ENCODE measurements around the gene KANSL1. TPM values are rescaled to one million over a fixed set of nuclear protein-coding genes. Genes with fewer than 3 reads are reported as not detected.
"Not testable (repeated sequence)": the region's sequence is repeated elsewhere in the genome, so short reads cannot be mapped to it uniquely, and the experiment has no call there.

KANSL1 gene
- total RNA-seq, 1 donor from 2014 or later, result 61.4 TPM

DNA sequence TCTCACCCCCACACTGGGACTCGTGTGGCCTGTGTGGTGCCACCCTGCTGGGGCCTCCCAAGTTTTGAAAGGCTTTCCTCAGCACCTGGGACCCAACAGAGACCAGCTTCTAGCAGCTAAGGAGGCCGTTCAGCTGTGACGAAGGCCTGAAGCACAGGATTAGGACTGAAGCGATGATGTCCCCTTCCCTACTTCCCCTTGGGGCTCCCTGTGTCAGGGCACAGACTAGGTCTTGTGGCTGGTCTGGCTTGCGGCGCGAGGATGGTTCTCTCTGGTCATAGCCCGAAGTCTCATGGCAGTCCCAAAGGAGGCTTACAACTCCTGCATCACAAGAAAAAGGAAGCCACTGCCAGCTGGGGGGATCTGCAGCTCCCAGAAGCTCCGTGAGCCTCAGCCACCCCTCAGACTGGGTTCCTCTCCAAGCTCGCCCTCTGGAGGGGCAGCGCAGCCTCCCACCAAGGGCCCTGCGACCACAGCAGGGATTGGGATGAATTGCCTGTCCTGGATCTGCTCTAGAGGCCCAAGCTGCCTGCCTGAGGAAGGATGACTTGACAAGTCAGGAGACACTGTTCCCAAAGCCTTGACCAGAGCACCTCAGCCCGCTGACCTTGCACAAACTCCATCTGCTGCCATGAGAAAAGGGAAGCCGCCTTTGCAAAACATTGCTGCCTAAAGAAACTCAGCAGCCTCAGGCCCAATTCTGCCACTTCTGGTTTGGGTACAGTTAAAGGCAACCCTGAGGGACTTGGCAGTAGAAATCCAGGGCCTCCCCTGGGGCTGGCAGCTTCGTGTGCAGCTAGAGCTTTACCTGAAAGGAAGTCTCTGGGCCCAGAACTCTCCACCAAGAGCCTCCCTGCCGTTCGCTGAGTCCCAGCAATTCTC, 166.8 kb downstream of the KANSL1 start:
- DNase-seq (ENCODE audit: low spot score), result no peak
- Mint-ChIP-seq H3K9me3 (ENCODE audit: low read depth) (no peaks in the 10 kb centered on the region), H3K27me3 (ENCODE audit: low read depth) (no peaks in the 10 kb centered on the region), H3K4me3 (ENCODE audit: unreplicated experiment) (no peak overlapping the region), H3K4me1 (ENCODE audit: low read depth) (peaks cover 6% of the 10 kb centered on the region), H3K36me3 (ENCODE audit: low read depth) (peaks cover 32% of the 10 kb centered on the region), H3K27ac (ENCODE audit: unreplicated experiment) (no peak overlapping the region)
- TF ChIP-seq, protein P1, sequence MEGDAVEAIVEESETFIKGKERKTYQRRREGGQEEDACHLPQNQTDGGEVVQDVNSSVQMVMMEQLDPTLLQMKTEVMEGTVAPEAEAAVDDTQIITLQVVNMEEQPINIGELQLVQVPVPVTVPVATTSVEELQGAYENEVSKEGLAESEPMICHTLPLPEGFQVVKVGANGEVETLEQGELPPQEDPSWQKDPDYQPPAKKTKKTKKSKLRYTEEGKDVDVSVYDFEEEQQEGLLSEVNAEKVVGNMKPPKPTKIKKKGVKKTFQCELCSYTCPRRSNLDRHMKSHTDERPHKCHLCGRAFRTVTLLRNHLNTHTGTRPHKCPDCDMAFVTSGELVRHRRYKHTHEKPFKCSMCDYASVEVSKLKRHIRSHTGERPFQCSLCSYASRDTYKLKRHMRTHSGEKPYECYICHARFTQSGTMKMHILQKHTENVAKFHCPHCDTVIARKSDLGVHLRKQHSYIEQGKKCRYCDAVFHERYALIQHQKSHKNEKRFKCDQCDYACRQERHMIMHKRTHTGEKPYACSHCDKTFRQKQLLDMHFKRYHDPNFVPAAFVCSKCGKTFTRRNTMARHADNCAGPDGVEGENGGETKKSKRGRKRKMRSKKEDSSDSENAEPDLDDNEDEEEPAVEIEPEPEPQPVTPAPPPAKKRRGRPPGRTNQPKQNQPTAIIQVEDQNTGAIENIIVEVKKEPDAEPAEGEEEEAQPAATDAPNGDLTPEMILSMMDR (IDR thresholded peaks at IDR 0.05), result no peak

DNA sequence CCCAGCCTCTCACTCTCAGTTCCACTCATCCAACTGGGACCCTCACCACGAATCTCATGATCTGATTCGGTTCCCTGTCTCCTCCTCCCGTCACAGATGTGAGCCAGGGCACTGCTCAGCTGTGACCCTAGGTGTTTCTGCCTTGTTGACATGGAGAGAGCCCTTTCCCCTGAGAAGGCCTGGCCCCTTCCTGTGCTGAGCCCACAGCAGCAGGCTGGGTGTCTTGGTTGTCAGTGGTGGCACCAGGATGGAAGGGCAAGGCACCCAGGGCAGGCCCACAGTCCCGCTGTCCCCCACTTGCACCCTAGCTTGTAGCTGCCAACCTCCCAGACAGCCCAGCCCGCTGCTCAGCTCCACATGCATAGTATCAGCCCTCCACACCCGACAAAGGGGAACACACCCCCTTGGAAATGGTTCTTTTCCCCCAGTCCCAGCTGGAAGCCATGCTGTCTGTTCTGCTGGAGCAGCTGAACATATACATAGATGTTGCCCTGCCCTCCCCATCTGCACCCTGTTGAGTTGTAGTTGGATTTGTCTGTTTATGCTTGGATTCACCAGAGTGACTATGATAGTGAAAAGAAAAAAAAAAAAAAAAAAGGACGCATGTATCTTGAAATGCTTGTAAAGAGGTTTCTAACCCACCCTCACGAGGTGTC, 167.6 kb downstream of the KANSL1 start:
- DNase-seq (ENCODE audit: low spot score), result no peak

DNA sequence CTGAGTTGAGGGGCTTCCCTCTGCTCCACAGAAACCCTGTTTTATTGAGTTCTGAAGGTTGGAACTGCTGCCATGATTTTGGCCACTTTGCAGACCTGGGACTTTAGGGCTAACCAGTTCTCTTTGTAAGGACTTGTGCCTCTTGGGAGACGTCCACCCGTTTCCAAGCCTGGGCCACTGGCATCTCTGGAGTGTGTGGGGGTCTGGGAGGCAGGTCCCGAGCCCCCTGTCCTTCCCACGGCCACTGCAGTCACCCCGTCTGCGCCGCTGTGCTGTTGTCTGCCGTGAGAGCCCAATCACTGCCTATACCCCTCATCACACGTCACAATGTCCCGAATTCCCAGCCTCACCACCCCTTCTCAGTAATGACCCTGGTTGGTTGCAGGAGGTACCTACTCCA, 168.2 kb downstream of the KANSL1 start:
- peaks cover 6% of the 10 kb centered on the region for H3K4me1 Mint-ChIP-seq (ENCODE audit: low read depth)
- H3K9me3 Mint-ChIP-seq (ENCODE audit: low read depth), result no peaks in the 10 kb centered on the region
- H3K36me3 Mint-ChIP-seq (ENCODE audit: low read depth), result peaks cover 19% of the 10 kb centered on the region
- TF ChIP-seq, protein P1 (IDR thresholded peaks at IDR 0.05), result no peak
- no peaks in the 10 kb centered on the region for H3K27me3 Mint-ChIP-seq (ENCODE audit: low read depth)
- H3K4me3 Mint-ChIP-seq (ENCODE audit: unreplicated experiment), result no peak overlapping the region
- DNase-seq (ENCODE audit: low spot score), result no peak
- H3K27ac Mint-ChIP-seq (ENCODE audit: unreplicated experiment), result no peak overlapping the region

More for the DNA sequence above, 167.6 kb downstream of the KANSL1 start:
- Mint-ChIP-seq H3K9me3 (ENCODE audit: low read depth) (no peaks in the 10 kb centered on the region), H3K4me3 (ENCODE audit: unreplicated experiment) (no peak overlapping the region), H3K27ac (ENCODE audit: unreplicated experiment) (no peak overlapping the region), H3K36me3 (ENCODE audit: low read depth) (peaks cover 25% of the 10 kb centered on the region), H3K4me1 (ENCODE audit: low read depth) (peaks cover 6% of the 10 kb centered on the region), H3K27me3 (ENCODE audit: low read depth) (no peaks in the 10 kb centered on the region)
- TF ChIP-seq, protein P1 (IDR thresholded peaks at IDR 0.05), result no peak

DNA sequence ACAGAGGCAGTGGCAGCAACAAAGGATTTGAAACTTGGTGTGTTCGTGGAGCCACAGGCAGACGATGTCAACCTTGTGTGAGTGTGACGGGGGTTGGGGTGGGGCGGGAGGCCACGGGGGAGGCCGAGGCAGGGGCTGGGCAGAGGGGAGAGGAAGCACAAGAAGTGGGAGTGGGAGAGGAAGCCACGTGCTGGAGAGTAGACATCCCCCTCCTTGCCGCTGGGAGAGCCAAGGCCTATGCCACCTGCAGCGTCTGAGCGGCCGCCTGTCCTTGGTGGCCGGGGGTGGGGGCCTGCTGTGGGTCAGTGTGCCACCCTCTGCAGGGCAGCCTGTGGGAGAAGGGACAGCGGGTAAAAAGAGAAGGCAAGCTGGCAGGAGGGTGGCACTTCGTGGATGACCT, 168.6 kb downstream of the KANSL1 start:
- DNase-seq (ENCODE audit: low spot score), result no peak
- peaks cover 6% of the 10 kb centered on the region for H3K4me1 Mint-ChIP-seq (ENCODE audit: low read depth)
- H3K4me3 Mint-ChIP-seq (ENCODE audit: unreplicated experiment), result no peak overlapping the region
- TF ChIP-seq, protein P1 (IDR thresholded peaks at IDR 0.05), result no peak
- no peak overlapping the region for H3K27ac Mint-ChIP-seq (ENCODE audit: unreplicated experiment)
- H3K9me3 Mint-ChIP-seq (ENCODE audit: low read depth), result no peaks in the 10 kb centered on the region
- peaks cover 19% of the 10 kb centered on the region for H3K36me3 Mint-ChIP-seq (ENCODE audit: low read depth)
- no peaks in the 10 kb centered on the region for H3K27me3 Mint-ChIP-seq (ENCODE audit: low read depth)

DNA sequence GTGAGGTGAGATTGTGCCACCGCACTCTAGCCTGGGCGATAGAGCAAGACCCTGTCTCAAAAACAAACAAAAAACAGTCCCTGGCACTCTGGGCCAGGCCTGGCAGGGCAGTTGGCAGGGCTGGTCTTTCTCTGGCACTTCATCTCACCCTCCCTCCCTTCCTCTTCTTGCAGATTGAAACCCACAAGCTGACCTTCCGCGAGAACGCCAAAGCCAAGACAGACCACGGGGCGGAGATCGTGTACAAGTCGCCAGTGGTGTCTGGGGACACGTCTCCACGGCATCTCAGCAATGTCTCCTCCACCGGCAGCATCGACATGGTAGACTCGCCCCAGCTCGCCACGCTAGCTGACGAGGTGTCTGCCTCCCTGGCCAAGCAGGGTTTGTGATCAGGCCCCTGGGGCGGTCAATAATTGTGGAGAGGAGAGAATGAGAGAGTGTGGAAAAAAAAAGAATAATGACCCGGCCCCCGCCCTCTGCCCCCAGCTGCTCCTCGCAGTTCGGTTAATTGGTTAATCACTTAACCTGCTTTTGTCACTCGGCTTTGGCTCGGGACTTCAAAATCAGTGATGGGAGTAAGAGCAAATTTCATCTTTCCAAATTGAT, 169.3 kb downstream of the KANSL1 start:
- peaks cover 14% of the 10 kb centered on the region for H3K36me3 Mint-ChIP-seq (ENCODE audit: low read depth)
- no peaks in the 10 kb centered on the region for H3K27me3 Mint-ChIP-seq (ENCODE audit: low read depth)
- H3K4me3 Mint-ChIP-seq (ENCODE audit: unreplicated experiment), result no peak overlapping the region
- no peaks in the 10 kb centered on the region for H3K9me3 Mint-ChIP-seq (ENCODE audit: low read depth)
- no peak overlapping the region for H3K27ac Mint-ChIP-seq (ENCODE audit: unreplicated experiment)
- TF ChIP-seq, protein P1 (IDR thresholded peaks at IDR 0.05), result no peak
- no peak for DNase-seq (ENCODE audit: low spot score)
- H3K4me1 Mint-ChIP-seq (ENCODE audit: low read depth), result peaks cover 6% of the 10 kb centered on the region

DNA sequence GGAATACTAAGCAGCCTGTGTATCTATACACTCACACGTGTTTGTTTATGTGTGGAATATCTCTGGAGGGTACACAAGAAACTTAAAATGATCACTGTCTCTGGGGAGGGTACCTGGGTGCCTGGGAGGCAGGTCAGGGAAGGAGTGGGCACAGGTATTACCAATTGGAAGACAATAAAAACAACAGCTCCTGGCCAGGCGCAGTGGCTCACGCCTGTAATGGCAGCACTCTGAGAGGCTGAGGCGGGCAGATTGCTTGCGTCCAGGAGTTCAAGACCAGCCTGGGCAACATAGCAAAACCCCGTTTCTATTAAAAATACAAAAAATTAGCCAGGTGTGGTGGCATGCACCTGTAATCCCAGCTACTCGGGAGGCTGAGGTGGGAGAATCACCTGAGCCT, 169.9 kb downstream of the KANSL1 start:
- H3K9me3 Mint-ChIP-seq (ENCODE audit: low read depth); DNase-seq (ENCODE audit: low spot score); H3K27me3 Mint-ChIP-seq (ENCODE audit: low read depth); H3K27ac Mint-ChIP-seq (ENCODE audit: unreplicated experiment); H3K4me1 Mint-ChIP-seq (ENCODE audit: low read depth); H3K4me3 Mint-ChIP-seq (ENCODE audit: unreplicated experiment): not testable (repeated sequence)
- H3K36me3 Mint-ChIP-seq (ENCODE audit: low read depth), result peaks cover 15% of the 10 kb centered on the region
